Amniotic stem cell (primary cell): ENCODE results near the gene CCNYL1.
"Not testable (repeated sequence)": the region's sequence is repeated elsewhere in the genome, so short reads cannot be mapped to it uniquely, and the experiment has no call there.

Experiments
- DNase-seq: peaks from one replicate; lab custom pipeline; 2025; lab: John Stamatoyannopoulos, UW

Gene CCNYL1

GRCh38 chr2:207734636-207735512, 23.4 kb downstream of the CCNYL1 start:
- no peak for DNase-seq

- DNase-seq = not testable (repeated sequence)
These were observed 24.0 kb downstream of the CCNYL1 start for GRCh38 chr2:207735513-207735859.

- no peak for DNase-seq
These were observed 32.1 kb downstream of the CCNYL1 start for GRCh38 chr2:207743514-207743913.

GRCh38 chr2:207744050-207744449, 32.6 kb downstream of the CCNYL1 start:
- DNase-seq = no peak

GRCh38 chr2:207744451-207744850, 33.0 kb downstream of the CCNYL1 start:
- no peak for DNase-seq

- DNase-seq = peak; percentile 44
These were observed 34.7 kb downstream of the CCNYL1 start for GRCh38 chr2:207746131-207746530.

- no peak for DNase-seq
These were observed 36.5 kb downstream of the CCNYL1 start for GRCh38 chr2:207747653-207748560.

- no peak for DNase-seq
These were observed 37.6 kb downstream of the CCNYL1 start for GRCh38 chr2:207748993-207749392.

GRCh38 chr2:207749873-207750272, 38.4 kb downstream of the CCNYL1 start:
- no peak for DNase-seq

GRCh38 chr2:207750345-207750744, 38.9 kb downstream of the CCNYL1 start:
- DNase-seq = no peak

GRCh38 chr2:207750876-207751275, 39.4 kb downstream of the CCNYL1 start:
- DNase-seq = no peak

GRCh38 chr2:207753688-207754087, 42.2 kb downstream of the CCNYL1 start:
- not testable (repeated sequence) for DNase-seq

- no peak for DNase-seq
These were observed 43.3 kb downstream of the CCNYL1 start for GRCh38 chr2:207754498-207755383.

- no peak for DNase-seq
These were observed 46.6 kb downstream of the CCNYL1 start for GRCh38 chr2:207758025-207758424.

- no peak for DNase-seq
These were observed 48.5 kb downstream of the CCNYL1 start for GRCh38 chr2:207759890-207760289.

- no peak for DNase-seq
These were observed 49.0 kb downstream of the CCNYL1 start for GRCh38 chr2:207760453-207760852.

GRCh38 chr2:207761426-207761825, 50.0 kb downstream of the CCNYL1 start:
- DNase-seq = not testable (repeated sequence)

GRCh38 chr2:207762146-207762545, 50.7 kb downstream of the CCNYL1 start:
- no peak for DNase-seq

- DNase-seq = no peak
These were observed 52.0 kb downstream of the CCNYL1 start for GRCh38 chr2:207763303-207763917.

- DNase-seq = no peak
These were observed 52.7 kb downstream of the CCNYL1 start for GRCh38 chr2:207764096-207764630.

- DNase-seq = no peak
These were observed 54.1 kb downstream of the CCNYL1 start for GRCh38 chr2:207765547-207765946.
